SK-N-MC (cell line): Measurements from ENCODE around the gene IMPA2.
"Not testable (repeated sequence)": the region's sequence is repeated elsewhere in the genome, so short reads cannot be mapped to it uniquely, and the experiment has no call there.

Experiments used
- DNase-seq: peaks from one replicate; pipeline ENCODE4 v3.0.0-alpha.2; 2011; ENCODE audit warnings: low read depth, low spot score
- H3K27ac ChIP-seq: fragments of 200-600 bp; sonication (generic); 2 replicates; pipeline ENCODE4 v1.5.1; 2016; ENCODE audit warnings: mixed run types
- H3K36me3 ChIP-seq: fragments of 200-600 bp; sonication (generic); 2 replicates; pipeline ENCODE4 v1.6.1; 2017; ENCODE audit warnings: antibody characterized with exemption, low read length, mixed read lengths; ENCODE audit not compliant: insufficient read depth
- H3K4me3 ChIP-seq: fragments of 200-600 bp; sonication (generic); 2 replicates; pipeline ENCODE4 v1.5.1; 2016
- H3K9ac ChIP-seq: fragments of 200-600 bp; sonication (generic); 2 replicates; pipeline ENCODE4 v1.8.0; 2017; ENCODE audit warnings: mixed run types, mixed read lengths; ENCODE audit not compliant: insufficient read length
- H3K9me3 ChIP-seq: fragments of 200-600 bp; sonication (generic); 2 replicates; pipeline ENCODE4 v1.6.1; 2017; ENCODE audit warnings: low read depth, mild to moderate bottlenecking, antibody characterized with exemption, low read length, moderate library complexity, mixed read lengths
- EZH2 ChIP-seq: fragments of 200-600 bp; sonication (generic); IDR thresholded peaks from one replicate; pipeline ENCODE4 v1.6.1; 2017; ENCODE audit warnings: antibody characterized with exemption
- FOXP2 ChIP-seq: optimal IDR thresholded peaks from 2 replicates; pipeline ENCODE3; 2011; ENCODE audit warnings: mild to moderate bottlenecking, moderate library complexity; ENCODE audit not compliant: insufficient read depth; ENCODE audit errors: extremely low read length, control extremely low read depth
- POLR2AphosphoS5 ChIP-seq: IDR thresholded peaks from 2 replicates; pipeline ENCODE4 v1.6.1; 2012; ENCODE audit warnings: mild to moderate bottlenecking, low read depth, low read length, borderline replicate concordance

The IMPA2 gene

DNA sequence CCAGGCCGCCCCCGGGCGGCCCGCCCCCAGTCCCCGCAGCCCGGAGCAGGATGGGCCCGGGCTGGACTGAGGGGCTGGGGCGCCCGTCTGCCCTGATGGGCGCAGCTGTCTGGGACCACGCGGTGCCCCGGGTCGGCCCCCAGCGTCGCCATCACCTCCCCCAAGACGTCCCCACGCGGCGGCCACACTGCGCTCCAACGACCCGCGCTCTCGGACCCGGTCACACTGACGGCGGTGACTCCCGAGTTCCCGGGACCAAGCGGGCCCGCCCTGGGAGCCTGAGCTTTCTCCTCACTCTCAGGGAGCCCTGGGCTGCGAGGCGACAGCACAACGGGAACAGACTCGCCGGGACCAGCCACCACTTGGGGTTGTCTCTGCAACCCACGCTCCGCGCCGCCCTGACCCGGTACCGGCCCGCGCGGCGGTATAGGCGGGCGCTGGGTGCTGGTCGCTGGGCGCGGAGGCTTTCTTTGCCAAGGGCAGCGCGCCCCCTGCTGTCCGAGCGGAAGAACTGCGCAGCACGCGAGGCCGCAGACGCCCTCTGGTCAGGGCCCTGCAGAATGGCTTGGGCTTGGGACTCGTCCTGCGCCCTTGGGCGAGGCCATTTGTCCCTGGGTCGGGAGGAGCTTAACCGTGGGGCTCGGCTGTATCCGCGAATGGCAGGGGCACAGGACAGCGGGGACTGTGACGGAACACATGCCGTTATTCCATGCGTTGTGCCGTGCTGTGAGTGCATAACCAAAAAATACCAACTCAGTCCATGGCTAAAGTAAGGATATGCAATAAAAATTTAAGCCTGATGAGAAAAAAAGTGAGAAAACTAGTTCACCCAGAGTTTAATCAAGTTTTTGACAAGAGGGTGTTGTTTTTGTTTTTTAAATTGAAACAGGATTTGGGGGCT is 57.6 kb downstream of the IMPA2 start:
- H3K9ac ChIP-seq = peak overlapping the region; percentile 79
- H3K4me3 ChIP-seq = peak overlapping the region; percentile 86
- DNase-seq = no peak
- no peaks in the 10 kb centered on the region for H3K9me3 ChIP-seq
- TF ChIP-seq EZH2 (no peak), POLR2AphosphoS5 (no peak), FOXP2 (peak; percentile 36)
- H3K36me3 ChIP-seq = no peaks in the 10 kb centered on the region
- H3K27ac ChIP-seq = no peak overlapping the region

DNA sequence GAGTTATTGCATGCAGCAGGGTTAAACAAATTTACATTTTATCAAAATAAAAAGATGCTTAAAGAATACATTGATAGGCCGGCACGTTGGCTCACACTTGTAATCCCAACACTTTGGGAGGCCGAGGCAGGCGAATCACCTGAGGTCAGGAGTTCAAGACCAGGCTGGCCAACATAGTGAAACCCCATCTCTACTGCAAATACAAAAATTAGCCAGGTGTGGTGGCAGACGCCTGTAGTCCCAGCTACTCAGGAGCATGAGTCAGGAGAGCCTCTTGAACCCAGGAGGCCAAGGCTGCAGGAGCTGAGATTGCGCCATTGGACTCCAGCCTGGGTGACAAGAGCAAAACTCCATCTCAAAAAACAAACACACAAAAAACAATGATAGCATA is 58.2 kb downstream of the IMPA2 start:
- H3K27ac ChIP-seq, H3K36me3 ChIP-seq, H3K4me3 ChIP-seq, H3K9ac ChIP-seq, H3K9me3 ChIP-seq, DNase-seq: not testable (repeated sequence)

- no peaks in the 10 kb centered on the region for H3K9me3 ChIP-seq
- no peak overlapping the region for H3K9ac ChIP-seq
- no peak overlapping the region for H3K4me3 ChIP-seq
- no peak for DNase-seq
- no peak overlapping the region for H3K27ac ChIP-seq
- H3K36me3 ChIP-seq = no peaks in the 10 kb centered on the region
- no peak for TF ChIP-seq POLR2AphosphoS5
- no peak for TF ChIP-seq FOXP2
- no peak for TF ChIP-seq EZH2
These were observed 60.3 kb downstream of the IMPA2 start for GRCh38 chr18:12041561-12041960.

DNA sequence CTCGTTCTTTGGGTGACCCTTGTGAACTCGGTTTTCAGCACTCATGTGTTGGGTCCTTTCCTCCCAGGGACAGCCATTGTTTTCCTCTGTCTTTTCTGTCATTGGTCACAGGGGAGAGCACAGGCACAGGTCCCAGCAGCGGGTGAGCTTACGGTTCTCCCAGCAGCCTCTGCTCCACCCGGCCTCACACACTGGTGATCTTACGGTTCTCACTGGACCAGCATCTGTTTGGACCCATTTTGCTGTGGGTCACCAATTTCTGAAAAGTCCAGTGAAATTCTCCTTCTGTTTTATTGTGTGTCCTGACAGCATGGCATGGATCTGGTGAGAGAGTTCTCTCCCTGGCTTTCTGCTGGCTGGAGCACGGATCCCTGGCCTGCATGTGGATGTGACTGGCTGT is 62.5 kb downstream of the IMPA2 start:
- Histone ChIP-seq H3K9me3 (no peaks in the 10 kb centered on the region), H3K36me3 (no peaks in the 10 kb centered on the region), H3K4me3 (no peak overlapping the region), H3K9ac (no peak overlapping the region), H3K27ac (no peak overlapping the region)
- no peak for TF ChIP-seq EZH2
- TF ChIP-seq FOXP2 = no peak
- no peak for TF ChIP-seq POLR2AphosphoS5
- no peak for DNase-seq

GRCh38 chr18:12044591-12044990 is 63.3 kb downstream of the IMPA2 start:
- no peaks in the 10 kb centered on the region for H3K36me3 ChIP-seq
- H3K4me3 ChIP-seq = no peak overlapping the region
- H3K27ac ChIP-seq = no peak overlapping the region
- no peak for TF ChIP-seq POLR2AphosphoS5
- no peak for TF ChIP-seq EZH2
- no peak for TF ChIP-seq FOXP2
- no peaks in the 10 kb centered on the region for H3K9me3 ChIP-seq
- no peak overlapping the region for H3K9ac ChIP-seq
- DNase-seq = no peak

DNA sequence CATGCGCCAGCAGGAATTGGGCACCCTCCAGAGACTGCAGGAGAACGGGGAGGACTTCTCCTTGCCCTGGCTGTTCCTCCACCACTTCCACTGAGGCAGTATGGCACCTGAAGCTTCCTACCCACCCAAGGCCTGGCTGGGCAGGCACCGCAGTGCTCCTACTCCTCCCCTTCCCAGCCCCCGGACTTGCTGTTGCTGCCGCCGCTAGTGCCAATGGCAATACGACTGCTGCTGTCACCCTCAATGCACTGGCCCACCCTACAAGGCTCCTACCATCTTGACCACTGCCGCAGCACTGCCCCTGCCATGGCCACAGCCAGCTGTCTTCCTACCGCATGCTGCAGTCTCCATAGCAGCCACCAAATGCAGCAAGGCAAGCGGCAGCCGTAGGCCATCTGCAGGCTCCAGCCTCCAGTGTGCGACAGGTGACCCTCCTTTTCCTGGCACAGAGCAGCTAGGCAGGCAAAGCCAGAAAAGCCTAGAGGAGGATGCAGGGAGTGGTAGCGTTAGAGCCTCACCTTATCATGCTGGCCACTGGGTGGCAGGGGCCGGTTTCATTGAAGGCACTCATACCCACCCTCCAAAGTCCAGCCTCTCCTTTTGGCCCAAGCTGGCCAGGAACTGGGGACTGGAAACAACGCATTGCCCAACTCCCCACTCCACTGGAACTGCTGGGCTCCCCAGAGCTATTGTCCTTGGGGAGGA is 64.9 kb downstream of the IMPA2 start:
- no peak for DNase-seq
- Histone ChIP-seq H3K4me3 (no peak overlapping the region), H3K36me3 (no peaks in the 10 kb centered on the region), H3K9ac (no peak overlapping the region), H3K27ac (no peak overlapping the region), H3K9me3 (no peaks in the 10 kb centered on the region)
- no peak for TF ChIP-seq FOXP2
- no peak for TF ChIP-seq POLR2AphosphoS5
- no peak for TF ChIP-seq EZH2

DNA sequence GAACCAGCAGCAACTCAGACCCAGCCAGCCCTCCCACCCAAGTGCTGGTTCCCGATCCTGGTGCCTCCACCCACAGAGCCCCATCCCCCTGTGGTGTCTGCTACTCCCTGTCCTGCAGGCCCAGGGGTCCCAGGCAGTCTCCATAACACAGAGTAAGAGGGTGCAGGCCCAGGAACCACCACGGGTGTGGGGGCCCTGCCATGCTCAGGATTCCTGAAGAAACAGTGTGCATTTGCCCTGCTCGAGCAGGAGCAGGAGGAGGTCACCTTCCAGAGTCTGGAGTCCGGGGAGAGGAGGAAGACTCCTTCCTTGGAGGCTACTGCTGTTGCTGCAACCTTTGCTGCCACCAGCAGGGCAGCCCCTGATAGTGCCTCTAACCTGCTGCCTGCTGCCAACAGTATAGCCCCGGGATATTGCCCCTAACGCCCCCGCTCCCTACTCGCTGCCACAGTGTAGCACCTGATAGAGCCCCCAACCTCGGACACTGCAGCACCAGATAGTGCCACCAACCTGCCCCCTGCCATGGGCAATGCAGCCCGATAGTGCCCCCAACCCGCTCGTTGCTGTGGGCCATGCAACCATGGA is 65.5 kb downstream of the IMPA2 start:
- Histone ChIP-seq H3K9me3 (no peaks in the 10 kb centered on the region), H3K4me3 (no peak overlapping the region), H3K27ac (no peak overlapping the region), H3K36me3 (no peaks in the 10 kb centered on the region), H3K9ac (no peak overlapping the region)
- DNase-seq = no peak
- TF ChIP-seq EZH2 (no peak), POLR2AphosphoS5 (no peak), FOXP2 (no peak)

DNA sequence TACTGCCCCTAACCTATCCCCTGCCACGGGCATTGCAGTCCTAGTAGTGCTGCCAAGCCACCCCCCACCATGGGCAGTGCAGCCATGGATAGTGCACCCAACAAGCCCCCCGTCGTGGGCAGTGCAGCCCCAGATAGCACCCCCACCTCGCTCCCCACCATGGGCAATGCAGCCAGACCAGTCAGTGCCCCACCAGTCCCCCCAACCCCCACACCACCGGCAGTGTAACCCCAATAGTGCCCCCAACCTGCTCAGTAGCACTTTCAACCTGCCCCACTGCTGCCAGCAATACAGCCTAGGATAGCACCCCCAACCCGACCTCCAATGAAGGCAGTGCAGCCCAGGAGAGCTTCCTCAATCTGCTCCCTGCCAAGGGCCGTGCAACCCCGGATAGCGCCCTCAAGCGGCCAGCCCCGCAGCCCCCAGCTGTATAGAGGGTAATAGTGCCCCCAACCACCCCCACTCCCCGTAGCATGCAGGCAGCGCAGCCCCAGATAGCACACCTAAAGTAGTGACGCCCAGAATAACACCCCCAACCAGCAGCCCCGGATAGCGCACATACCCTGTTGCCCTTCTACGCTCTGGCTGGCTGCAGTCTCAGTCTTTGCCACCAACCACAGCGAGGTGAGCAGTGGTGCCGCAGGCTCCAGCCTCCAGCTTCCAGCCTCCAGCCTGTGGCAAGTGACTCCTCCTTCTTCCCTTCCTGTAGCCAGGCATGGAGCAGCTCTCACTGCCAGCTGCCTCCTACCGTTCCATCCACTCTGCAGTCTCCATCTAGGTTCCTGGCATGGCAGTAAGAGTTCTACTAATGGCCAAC is 66.9 kb downstream of the IMPA2 start:
- Histone ChIP-seq H3K27ac (peak overlapping the region; percentile 74; the same call in 1 of the 2 replicates), H3K9me3 (no peaks in the 10 kb centered on the region), H3K9ac (no peak overlapping the region), H3K36me3 (no peaks in the 10 kb centered on the region), H3K4me3 (no peak overlapping the region)
- no peak for TF ChIP-seq FOXP2
- no peak for TF ChIP-seq EZH2
- no peak for TF ChIP-seq POLR2AphosphoS5
- no peak for DNase-seq
